HG03575 (cell line): ENCODE results near the gene IFT80.

Source experiments
- ATAC-seq: cut with Tn5 transposase; IDR thresholded peaks from one replicate; pipeline ENCODE4 v1.9.1; 2021; ENCODE audit not compliant: unreplicated experiment, insufficient number of reproducible peaks, low FRiP score; ENCODE audit errors: extremely low read depth

The IFT80 gene

DNA sequence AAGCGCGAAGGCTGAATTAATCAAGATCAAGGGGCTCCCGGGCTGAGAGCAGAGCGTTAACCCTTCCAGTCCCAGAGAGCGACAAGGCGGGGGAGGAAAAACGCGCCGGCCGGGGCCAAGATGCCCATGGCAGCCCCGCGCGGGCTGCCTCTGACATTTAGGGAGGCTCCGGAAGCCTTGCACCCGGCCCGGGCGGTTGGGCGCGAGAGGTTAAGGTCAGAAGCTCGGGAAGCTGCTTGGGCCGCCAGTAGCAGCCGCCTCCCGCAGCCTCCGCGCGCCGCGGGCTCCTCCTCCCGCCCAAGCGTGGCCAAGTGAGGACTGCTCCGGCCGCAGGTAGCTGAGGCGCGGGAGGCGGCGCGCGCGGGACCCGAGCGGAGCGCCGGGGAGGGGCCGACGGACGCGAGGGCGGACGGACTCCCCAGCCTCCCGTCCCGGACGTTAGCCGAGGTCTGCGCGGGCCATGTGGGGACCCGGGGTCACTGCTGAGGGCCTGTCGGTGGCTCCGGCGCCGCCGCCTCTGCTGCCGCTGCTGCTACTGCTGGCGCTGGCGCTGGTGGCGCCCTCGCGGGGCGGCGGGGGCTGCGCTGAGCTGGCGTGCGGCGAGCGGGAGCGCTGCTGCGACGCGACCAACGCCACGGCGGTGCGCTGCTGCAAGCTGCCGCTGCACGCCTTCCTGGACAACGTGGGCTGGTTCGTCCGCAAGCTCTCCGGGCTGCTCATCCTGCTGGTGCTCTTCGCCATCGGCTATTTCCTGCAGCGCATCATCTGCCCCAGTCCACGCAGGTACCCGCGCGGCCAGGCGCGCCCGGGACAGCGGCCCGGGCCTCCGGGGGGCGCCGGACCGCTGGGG, 173.6 kb downstream of the IFT80 start, which contains the start of gene C3orf80:
Gene C3orf80 (plus strand): TSS at position 247 of the 850 bp plus-strand sequence. CDS start 214 bp downstream, at position 461.
- ATAC-seq = no peak

DNA sequence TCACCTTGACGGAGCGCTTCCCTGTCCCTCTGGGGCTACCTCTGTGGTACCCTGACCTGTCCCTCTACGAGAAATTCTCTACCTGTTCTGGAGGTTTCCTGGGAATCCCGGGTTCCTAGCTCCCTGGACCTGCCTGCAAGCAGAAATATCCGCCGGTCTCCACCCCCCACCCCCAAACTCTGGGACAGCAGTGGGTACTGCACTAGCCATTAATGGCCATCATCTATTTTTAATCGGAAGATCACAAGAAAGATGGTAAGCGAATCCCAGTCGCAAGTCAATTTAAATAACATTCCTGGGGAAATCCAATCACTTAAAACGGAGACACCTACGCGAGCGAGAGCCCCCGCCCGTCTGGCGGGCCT, 174.2 kb downstream of the IFT80 start:
- no peak for ATAC-seq

DNA sequence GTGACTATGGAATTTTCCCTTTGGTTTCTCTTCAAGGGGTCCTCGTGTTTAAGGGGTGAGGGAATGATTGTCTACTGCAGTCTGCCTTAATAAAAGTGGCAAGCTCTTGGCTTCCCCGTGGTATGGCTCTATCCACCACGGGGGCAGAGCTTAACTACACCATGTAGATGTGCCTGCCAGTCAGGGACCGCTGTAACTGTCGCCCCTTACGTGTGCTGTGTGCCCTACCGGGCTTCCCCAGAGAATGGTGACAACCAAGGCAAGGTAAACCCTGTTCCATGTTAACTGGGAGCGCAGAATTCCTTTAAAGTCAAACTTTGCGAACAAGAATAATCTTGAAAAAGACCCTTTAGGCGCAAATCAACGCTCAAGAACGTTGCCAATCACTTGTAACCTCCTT, 174.8 kb downstream of the IFT80 start:
- no peak for ATAC-seq

DNA sequence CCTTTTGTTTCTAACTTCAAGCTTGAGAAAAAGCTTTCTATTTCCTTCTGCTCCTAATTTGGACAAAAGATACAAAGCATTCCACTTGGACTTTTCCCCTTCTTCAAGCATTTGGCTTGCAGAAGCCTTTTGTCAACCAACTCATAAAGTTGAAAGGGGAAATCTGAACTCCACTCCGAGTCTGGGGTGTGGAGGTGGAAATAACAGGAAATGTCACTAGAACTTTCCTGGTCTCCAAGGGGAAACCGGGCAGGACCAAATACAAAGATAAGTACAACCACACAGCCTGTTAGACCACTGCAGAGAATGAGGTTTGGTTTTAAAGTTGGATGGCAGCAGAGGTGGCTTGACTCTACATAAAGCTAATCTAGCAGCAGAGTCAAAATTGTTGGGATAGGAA, 178.0 kb downstream of the IFT80 start:
- no peak for ATAC-seq

DNA sequence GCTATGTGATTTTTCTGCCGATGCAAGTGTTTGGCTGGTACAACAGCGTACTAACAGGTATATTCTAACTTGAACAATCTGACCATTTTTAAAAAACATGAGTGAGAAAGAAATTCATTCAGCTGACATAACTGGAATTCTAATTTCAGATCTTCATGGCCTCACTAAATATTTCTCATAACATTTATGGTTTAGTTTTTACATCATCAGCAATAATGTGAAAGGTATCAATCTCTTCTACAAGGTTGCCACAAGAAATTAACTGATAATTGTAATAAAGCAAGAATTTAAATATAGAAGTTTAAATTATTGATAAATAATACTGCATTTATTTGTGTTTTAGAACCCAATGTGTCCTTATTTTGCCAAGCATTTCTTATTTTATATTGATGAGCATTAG, 179.0 kb downstream of the IFT80 start:
- ATAC-seq = no peak

DNA sequence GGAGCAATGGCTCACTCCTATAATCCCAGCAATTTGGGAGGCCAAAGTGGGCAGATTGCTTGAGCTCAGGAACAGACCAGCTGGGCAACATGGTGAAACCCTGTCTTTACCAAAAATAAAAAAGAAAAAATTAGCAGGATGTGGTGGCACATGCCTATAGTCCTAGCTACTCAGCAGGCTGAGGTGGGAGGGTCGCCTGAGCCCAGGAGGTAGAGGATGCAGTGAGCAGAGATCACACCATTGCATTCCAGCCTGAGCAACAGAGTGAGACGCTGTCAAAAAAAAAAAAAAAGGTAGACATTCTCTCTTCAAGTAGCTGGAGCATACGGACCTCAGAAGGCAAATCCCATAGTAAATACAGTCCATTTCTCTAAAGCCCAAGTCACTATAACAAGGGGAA, 180.9 kb downstream of the IFT80 start:
- no peak for ATAC-seq

DNA sequence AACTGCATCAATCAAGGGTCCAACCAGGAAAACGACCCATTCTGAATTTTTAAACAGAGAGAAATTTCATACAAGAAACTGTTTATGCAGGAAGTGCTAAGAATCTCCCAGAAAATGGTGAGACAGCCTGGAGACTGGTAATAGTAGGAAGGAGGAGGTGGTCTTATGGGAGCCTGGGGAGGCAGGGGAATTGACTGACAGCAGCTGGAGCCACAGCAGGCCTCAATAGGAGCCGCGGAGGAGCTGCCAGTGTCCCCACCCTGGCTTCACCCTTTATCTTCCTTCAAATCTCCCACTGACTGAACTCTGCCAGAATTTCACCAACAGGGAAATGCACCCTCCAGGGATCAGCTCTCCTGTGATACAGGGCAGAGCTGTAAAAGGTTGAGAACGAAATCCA, 181.3 kb downstream of the IFT80 start:
- ATAC-seq = no peak

DNA sequence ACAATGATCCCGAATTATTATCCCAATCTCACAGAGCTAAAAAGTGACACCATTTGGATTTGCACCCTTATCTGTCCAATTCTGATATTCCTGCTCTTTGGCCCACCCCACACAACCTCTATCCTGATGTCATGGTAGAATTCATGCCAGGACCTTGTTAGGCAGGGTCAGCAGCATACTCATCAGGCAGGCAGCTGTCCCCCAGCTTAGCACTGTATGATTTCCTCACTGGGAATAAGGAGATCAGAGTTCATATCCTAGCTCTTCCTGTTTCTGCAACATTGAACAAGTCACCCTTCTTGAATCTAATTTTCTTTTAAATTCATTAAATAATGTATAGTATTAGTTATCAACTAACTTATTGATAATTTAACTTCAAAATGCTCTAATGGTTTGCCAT, 185.8 kb downstream of the IFT80 start:
- ATAC-seq = no peak

DNA sequence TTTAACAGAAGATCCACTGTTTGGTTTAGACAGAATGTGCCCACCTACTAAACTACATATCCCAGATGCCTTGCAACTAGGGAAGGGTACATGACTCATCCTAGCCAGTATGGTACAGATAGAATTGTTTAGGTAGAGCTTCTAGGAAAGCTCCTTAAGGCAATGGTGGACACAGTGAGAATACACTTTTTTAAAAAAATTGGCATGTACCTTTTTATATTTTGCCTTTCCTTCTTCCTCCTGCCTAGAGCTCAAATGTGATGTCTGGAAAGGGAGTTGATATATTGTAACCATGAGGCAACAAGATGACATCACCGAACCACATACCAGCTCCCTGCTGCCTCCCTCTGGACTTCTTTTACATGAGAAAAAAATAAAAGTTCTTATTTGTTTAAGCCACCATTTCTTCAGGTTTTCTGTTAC, 188.2 kb downstream of the IFT80 start:
- no peak for ATAC-seq

DNA sequence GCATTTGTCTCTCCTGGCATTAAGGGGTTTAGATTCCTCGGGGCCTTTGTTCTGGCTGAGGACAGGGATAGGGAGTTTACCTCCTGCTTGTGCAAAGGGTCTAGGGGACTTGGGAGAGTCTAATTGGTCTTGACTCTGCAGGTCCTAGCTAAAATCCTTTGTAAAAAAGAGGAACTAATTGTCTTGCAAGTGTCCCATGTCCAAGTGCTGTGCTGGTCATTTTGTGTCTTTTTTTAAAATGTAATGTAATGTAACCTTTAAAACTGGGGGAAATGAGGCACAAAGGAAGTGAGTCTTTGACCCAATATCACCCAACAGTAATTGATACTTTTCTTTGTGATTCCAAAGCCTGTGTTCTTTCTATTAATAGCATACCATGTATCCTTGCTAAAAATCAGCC, 188.7 kb downstream of the IFT80 start:
- no peak for ATAC-seq
